Glutamatergic neuron (in vitro differentiated cells): ENCODE results near the gene TPH2. TPM values are rescaled to one million over a fixed set of nuclear protein-coding genes. Genes with fewer than 3 reads are reported as not detected.

Source experiments
- DNase-seq: peaks from one replicate; pipeline ENCODE4 v3.0.0; 2022
- H3K27ac Mint-ChIP-seq: one replicate; pipeline ENCODE4 v1.8.0; 2020; ENCODE audit warnings: mild to moderate bottlenecking, mixed read lengths, inconsistent platforms; ENCODE audit not compliant: unreplicated experiment
- H3K27me3 Mint-ChIP-seq: one replicate; pipeline ENCODE4 v1.8.0; 2020; ENCODE audit warnings: mild to moderate bottlenecking, moderate library complexity, mixed read lengths, inconsistent platforms; ENCODE audit not compliant: unreplicated experiment
- H3K36me3 Mint-ChIP-seq: one replicate; pipeline ENCODE4 v1.8.0; 2020; ENCODE audit warnings: mild to moderate bottlenecking, mixed read lengths, inconsistent platforms; ENCODE audit not compliant: unreplicated experiment
- H3K4me1 Mint-ChIP-seq: one replicate; pipeline ENCODE4 v1.8.0; 2020; ENCODE audit warnings: mild to moderate bottlenecking, low read depth, mixed read lengths, inconsistent platforms; ENCODE audit not compliant: unreplicated experiment
- H3K4me3 Mint-ChIP-seq: one replicate; pipeline ENCODE4 v1.8.0; 2020; ENCODE audit warnings: mild to moderate bottlenecking, mixed read lengths, inconsistent platforms; ENCODE audit not compliant: unreplicated experiment
- H3K9me3 Mint-ChIP-seq: one replicate; pipeline ENCODE4 v1.8.0; 2020; ENCODE audit warnings: mild to moderate bottlenecking, moderate library complexity, mixed read lengths, inconsistent platforms; ENCODE audit not compliant: unreplicated experiment
- CTCF ChIP-seq: fragments of 200-600 bp; sonication (generic); IDR thresholded peaks from one replicate; pipeline ENCODE4 v1.5.0; 2021; ENCODE audit not compliant: partially characterized antibody, unreplicated experiment
- total RNA-seq: library from RNA; stranded (reverse); fragmentation: NEBNext Ultra II Directional; extraction: Animal tissue kit (Norgen Biotek cat#: 25700); gene quantifications from one replicate; pipeline ENCODE4 v1.2.1, GENCODE V29; 2021; ENCODE audit not compliant: unreplicated experiment

Gene TPH2
- total RNA-seq, 1 donor from 2014 or later, result 0.34 TPM

- no peak for TF ChIP-seq CTCF
- no peak for DNase-seq
- Mint-ChIP-seq H3K36me3 (peaks cover 8% of the 10 kb centered on the region), H3K27me3 (peaks cover 2% of the 10 kb centered on the region), H3K4me1 (peaks cover 17% of the 10 kb centered on the region), H3K27ac (no peak overlapping the region), H3K4me3 (no peak overlapping the region), H3K9me3 (peaks cover 8% of the 10 kb centered on the region)
These were observed 137.4 kb downstream of the TPH2 start for GRCh38 chr12:72075891-72076557.

- Mint-ChIP-seq H3K4me1 (peaks cover 17% of the 10 kb centered on the region), H3K27ac (no peak overlapping the region), H3K4me3 (no peak overlapping the region), H3K36me3 (peaks cover 3% of the 10 kb centered on the region), H3K9me3 (peaks cover 7% of the 10 kb centered on the region), H3K27me3 (peaks cover 2% of the 10 kb centered on the region)
- no peak for DNase-seq
- TF ChIP-seq CTCF, result no peak
These were observed 137.9 kb downstream of the TPH2 start for GRCh38 chr12:72076558-72076915.

- no peak overlapping the region for H3K27ac Mint-ChIP-seq
- DNase-seq, result no peak
- no peak for TF ChIP-seq CTCF
- peaks cover 22% of the 10 kb centered on the region for H3K4me1 Mint-ChIP-seq
- peaks cover 4% of the 10 kb centered on the region for H3K9me3 Mint-ChIP-seq
- no peak overlapping the region for H3K4me3 Mint-ChIP-seq
- peaks cover 2% of the 10 kb centered on the region for H3K27me3 Mint-ChIP-seq
- H3K36me3 Mint-ChIP-seq, result no peaks in the 10 kb centered on the region
These were observed 138.6 kb downstream of the TPH2 start for GRCh38 chr12:72077111-72077820.

- no peak for DNase-seq
These were observed 143.1 kb downstream of the TPH2 start for GRCh38 chr12:72081777-72082176.

More at GRCh38 chr12:72081777-72082176, 143.1 kb downstream of the TPH2 start:
- TF ChIP-seq CTCF, result no peak
- no peaks in the 10 kb centered on the region for H3K36me3 Mint-ChIP-seq
- H3K9me3 Mint-ChIP-seq, result peaks cover 3% of the 10 kb centered on the region
- H3K4me3 Mint-ChIP-seq, result no peak overlapping the region
- H3K27me3 Mint-ChIP-seq, result no peaks in the 10 kb centered on the region
- peak overlapping the region; percentile 2 for H3K27ac Mint-ChIP-seq
- H3K4me1 Mint-ChIP-seq, result peaks cover 21% of the 10 kb centered on the region

Other genes starting within 250 kb of the TPH2 start
- 66.1 TPM for gene RAB21, start 184.0 kb upstream of the TPH2 start, total RNA-seq
- gene TBC1D15, start 99.1 kb upstream of the TPH2 start, total RNA-seq, result 25.1 TPM